H9 (cell line): ENCODE measurements around the gene FAM180A. TPM values are rescaled to one million over a fixed set of nuclear protein-coding genes. Genes with fewer than 3 reads are reported as not detected.

Experiments used
- DNase-seq: peaks from one replicate; pipeline ENCODE4 v3.0.0-alpha.2; 2017
- H2AFZ ChIP-seq: one replicate; pipeline ENCODE4 v1.6.1; 2013; ENCODE audit warnings: mild to moderate bottlenecking, low read length, control low read depth, moderate library complexity
- H2AK5ac ChIP-seq: 2 replicates; pipeline ENCODE4 v1.6.1; 2013; ENCODE audit warnings: low read length, control low read depth, mixed read lengths; ENCODE audit not compliant: insufficient read length
- H2BK120ac ChIP-seq: one replicate; pipeline ENCODE4 v1.6.1; 2013; ENCODE audit warnings: low read depth, mild to moderate bottlenecking, low read length, control low read depth, inconsistent platforms; ENCODE audit not compliant: poor library complexity, severe bottlenecking
- H2BK12ac ChIP-seq: 2 replicates; pipeline ENCODE4 v1.6.1; 2013; ENCODE audit warnings: low read length, control low read depth, mixed read lengths, low read depth; ENCODE audit not compliant: insufficient read length
- H2BK15ac ChIP-seq: 2 replicates; pipeline ENCODE4 v1.6.1; 2013; ENCODE audit warnings: low read depth, low read length, control low read depth
- H2BK20ac ChIP-seq: one replicate; pipeline ENCODE4 v1.6.1; 2013; ENCODE audit warnings: low read depth, mild to moderate bottlenecking, low read length, control low read depth, inconsistent platforms; ENCODE audit not compliant: poor library complexity, severe bottlenecking
- H2BK5ac ChIP-seq: 2 replicates; pipeline ENCODE4 v1.6.1; 2013; ENCODE audit warnings: low read length, control low read depth, mixed read lengths; ENCODE audit not compliant: insufficient read length
- H3K14ac ChIP-seq: 2 replicates; pipeline ENCODE4 v1.6.1; 2013; ENCODE audit warnings: low read length, control low read depth; ENCODE audit not compliant: insufficient read depth
- H3K18ac ChIP-seq: 2 replicates; pipeline ENCODE4 v1.6.1; 2013; ENCODE audit warnings: low read depth, mild to moderate bottlenecking, mixed read lengths, low read length, control low read depth; ENCODE audit not compliant: insufficient read length
- H3K23ac ChIP-seq: 2 replicates; pipeline ENCODE4 v1.6.1; 2013; ENCODE audit warnings: low read length, control low read depth, mixed read lengths, low read depth; ENCODE audit not compliant: insufficient read length
- H3K23me2 ChIP-seq: 2 replicates; pipeline ENCODE4 v1.6.1; 2013; ENCODE audit warnings: low read depth, mild to moderate bottlenecking, mixed read lengths, low read length, control low read depth; ENCODE audit not compliant: insufficient read length, poor library complexity, severe bottlenecking
- H3K27ac ChIP-seq: 2 replicates; pipeline ENCODE4 v1.5.1; 2013; ENCODE audit warnings: low read length, control low read depth, mixed read lengths, low read depth; ENCODE audit not compliant: insufficient read length
- H3K27me3 ChIP-seq: 2 replicates; pipeline ENCODE4 v1.6.1; 2013; ENCODE audit warnings: low read length, control low read depth, inconsistent platforms; ENCODE audit not compliant: insufficient read depth
- H3K4ac ChIP-seq: 2 replicates; pipeline ENCODE4 v1.6.1; 2013; ENCODE audit warnings: low read depth, mild to moderate bottlenecking, control low read depth, inconsistent platforms, low read length, moderate library complexity
- H3K4me1 ChIP-seq: 2 replicates; pipeline ENCODE4 v1.6.1; 2013; ENCODE audit warnings: low read length, control low read depth, inconsistent platforms; ENCODE audit not compliant: insufficient read depth
- H3K4me2 ChIP-seq: 2 replicates; pipeline ENCODE4 v1.6.1; 2013; ENCODE audit warnings: low read length, control low read depth, mixed read lengths; ENCODE audit not compliant: insufficient read length, insufficient read depth
- H3K56ac ChIP-seq: 2 replicates; pipeline ENCODE4 v1.6.1; 2013; ENCODE audit warnings: low read depth, mild to moderate bottlenecking, mixed read lengths, low read length, control low read depth; ENCODE audit not compliant: insufficient read length
- H3K79me1 ChIP-seq: 2 replicates; pipeline ENCODE4 v1.6.1; 2013; ENCODE audit warnings: low read depth, mild to moderate bottlenecking, moderate library complexity, low read length, control low read depth, inconsistent platforms; ENCODE audit not compliant: insufficient read depth, poor library complexity, severe bottlenecking
- H3K79me2 ChIP-seq: 2 replicates; pipeline ENCODE4 v1.6.1; 2013; ENCODE audit warnings: low read length, control low read depth, inconsistent platforms; ENCODE audit not compliant: insufficient read depth
- H3K9ac ChIP-seq: 2 replicates; pipeline ENCODE4 v1.6.1; 2013; ENCODE audit warnings: low read length, control low read depth, mixed read lengths; ENCODE audit not compliant: insufficient read length; ENCODE audit errors: extremely low read depth
- H3K9me3 ChIP-seq: one replicate; pipeline ENCODE4 v1.6.1; 2013; ENCODE audit warnings: low read depth, low read length, inconsistent platforms; ENCODE audit not compliant: control insufficient read depth
- H3T11ph ChIP-seq: one replicate; pipeline ENCODE4 v1.6.1; 2013; ENCODE audit warnings: mild to moderate bottlenecking, low read length, control low read depth, inconsistent platforms
- H4K20me1 ChIP-seq: one replicate; pipeline ENCODE4 v1.6.1; 2013; ENCODE audit not compliant: control insufficient read depth, insufficient read length, insufficient read depth
- H4K5ac ChIP-seq: 2 replicates; pipeline ENCODE4 v1.6.1; 2013; ENCODE audit warnings: low read depth, mild to moderate bottlenecking, mixed read lengths, low read length, control low read depth; ENCODE audit not compliant: insufficient read length
- H4K8ac ChIP-seq: replicated peaks from 2 replicates; pipeline ENCODE4 v1.6.1; 2013; ENCODE audit warnings: low read length, control low read depth, mixed read lengths, low read depth; ENCODE audit not compliant: insufficient read length
- H4K91ac ChIP-seq: 2 replicates; pipeline ENCODE4 v1.6.1; 2013; ENCODE audit warnings: low read depth, mild to moderate bottlenecking, moderate library complexity, mixed read lengths, low read length, control low read depth; ENCODE audit not compliant: insufficient read length
- H3K27ac Mint-ChIP-seq, 3 experiments: 2 replicates in 2 of 3; 3 replicates in 1 of 3; pipeline ENCODE4 v1.8.0; 2020 to 2021; ENCODE audit warnings: mixed read lengths in 3 of 3, mild to moderate bottlenecking in 1 of 3, moderate library complexity in 1 of 3
- H3K27me3 Mint-ChIP-seq: 2 replicates; pipeline ENCODE4 v1.8.0; 2021; ENCODE audit warnings: low read depth, mild to moderate bottlenecking, moderate library complexity, mixed read lengths
- H3K36me3 Mint-ChIP-seq, 3 experiments: 2 replicates in 2 of 3; 3 replicates in 1 of 3; pipeline ENCODE4 v1.8.0; 2020 to 2021; ENCODE audit warnings: low read depth in 3 of 3, mixed read lengths in 3 of 3; ENCODE audit not compliant: insufficient read depth in 1 of 3
- H3K4me1 Mint-ChIP-seq, 2 experiments: 2 replicates each; pipeline ENCODE4 v1.8.0; 2020; ENCODE audit warnings: mixed read lengths in 2 of 2
- H3K4me3 Mint-ChIP-seq, 2 experiments: 2 replicates in 1 of 2; 3 replicates in 1 of 2; pipeline ENCODE4 v1.8.0; 2020 to 2021; ENCODE audit warnings: mild to moderate bottlenecking in 2 of 2, mixed read lengths in 2 of 2, moderate library complexity in 1 of 2
- H3K9me3 Mint-ChIP-seq, 2 experiments: 2 replicates in 1 of 2; 3 replicates in 1 of 2; pipeline ENCODE4 v1.8.0; 2020; ENCODE audit warnings: mild to moderate bottlenecking in 2 of 2, mixed read lengths in 2 of 2, moderate library complexity in 1 of 2
- WGBS: extraction: QIAGEN DNeasy Blood & Tissue Kit; methylation state at CpG from one replicate; pipeline ENCODE4 v1.1.7; 2013; ENCODE audit warnings: missing lambda C conversion rate, low lambda C conversion rate, mixed read lengths; ENCODE audit not compliant: insufficient read length; ENCODE audit errors: extremely low coverage; 5-methylcytosine and 5-hydroxymethylcytosine counted together
- total RNA-seq: library from RNA; stranded (reverse); gene quantifications from 2 replicates; pipeline ENCODE4 v1.2.1, GENCODE V29; 2021
- TF ChIP-seq, protein P1 (sequence below): fragments of 200-600 bp; sonication (generic); conservative IDR thresholded peaks from 3 replicates; pipeline ENCODE4 v1.8.0; 2021; ENCODE audit warnings: antibody characterized with exemption, mild to moderate bottlenecking

FAM180A gene
- total RNA-seq, 1 experiment from 2014 or later: not detected

DNA sequence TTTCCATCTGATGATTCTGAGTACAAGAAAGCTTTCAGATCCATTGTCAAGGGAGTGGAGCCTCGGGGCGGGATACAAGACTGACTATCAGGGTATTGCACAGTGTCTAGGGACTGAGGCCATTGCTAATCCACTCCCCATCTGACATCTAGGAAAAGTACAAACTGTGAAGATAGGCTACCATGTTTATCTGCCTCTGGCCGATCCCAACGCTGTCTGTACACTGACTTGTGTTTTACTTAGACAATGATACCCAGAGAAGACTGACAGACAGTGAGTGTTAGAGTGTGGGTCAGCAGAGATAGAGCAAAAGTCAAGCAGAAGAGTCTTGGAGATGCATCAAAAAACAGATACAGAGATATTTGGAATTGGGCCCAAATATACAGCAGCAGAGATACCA lies 17.5 kb downstream of the FAM180A start:
- H4K8ac ChIP-seq: no peak overlapping the region
- H3K4me1 Mint-ChIP-seq: peaks cover 17 to 24% of the 10 kb centered on the region in 2 experiments
- H3K36me3 Mint-ChIP-seq: no peaks in the 10 kb centered on the region
- no peaks in the 10 kb centered on the region for H3K79me2 ChIP-seq
- no peaks in the 10 kb centered on the region for H3K23me2 ChIP-seq
- H2AFZ ChIP-seq: no peak overlapping the region
- H2BK12ac ChIP-seq: no peak overlapping the region
- H3K27ac ChIP-seq: no peak overlapping the region
- H3K4me3 Mint-ChIP-seq: no peak overlapping the region
- no peak overlapping the region for H2BK120ac ChIP-seq
- H3K4ac ChIP-seq: no peak overlapping the region
- no peak overlapping the region for H3K4me2 ChIP-seq
- no peaks in the 10 kb centered on the region for H3K9me3 Mint-ChIP-seq
- no peak overlapping the region for H3K14ac ChIP-seq
- no peaks in the 10 kb centered on the region for H3K9me3 ChIP-seq
- H3T11ph ChIP-seq: no peak overlapping the region
- H3K27me3 Mint-ChIP-seq: peaks cover 6% of the 10 kb centered on the region; the same call in 1 of the 2 replicates
- WGBS: no CpG with 5 or more reads among the region's 4 CpGs
- no peaks in the 10 kb centered on the region for H3K79me1 ChIP-seq
- H3K4me1 ChIP-seq: peaks cover 5% of the 10 kb centered on the region; the same call in 1 of the 2 replicates
- no peak overlapping the region for H2AK5ac ChIP-seq
- no peaks in the 10 kb centered on the region for H4K20me1 ChIP-seq
- no peak overlapping the region for H3K18ac ChIP-seq
- TF ChIP-seq, protein P1, sequence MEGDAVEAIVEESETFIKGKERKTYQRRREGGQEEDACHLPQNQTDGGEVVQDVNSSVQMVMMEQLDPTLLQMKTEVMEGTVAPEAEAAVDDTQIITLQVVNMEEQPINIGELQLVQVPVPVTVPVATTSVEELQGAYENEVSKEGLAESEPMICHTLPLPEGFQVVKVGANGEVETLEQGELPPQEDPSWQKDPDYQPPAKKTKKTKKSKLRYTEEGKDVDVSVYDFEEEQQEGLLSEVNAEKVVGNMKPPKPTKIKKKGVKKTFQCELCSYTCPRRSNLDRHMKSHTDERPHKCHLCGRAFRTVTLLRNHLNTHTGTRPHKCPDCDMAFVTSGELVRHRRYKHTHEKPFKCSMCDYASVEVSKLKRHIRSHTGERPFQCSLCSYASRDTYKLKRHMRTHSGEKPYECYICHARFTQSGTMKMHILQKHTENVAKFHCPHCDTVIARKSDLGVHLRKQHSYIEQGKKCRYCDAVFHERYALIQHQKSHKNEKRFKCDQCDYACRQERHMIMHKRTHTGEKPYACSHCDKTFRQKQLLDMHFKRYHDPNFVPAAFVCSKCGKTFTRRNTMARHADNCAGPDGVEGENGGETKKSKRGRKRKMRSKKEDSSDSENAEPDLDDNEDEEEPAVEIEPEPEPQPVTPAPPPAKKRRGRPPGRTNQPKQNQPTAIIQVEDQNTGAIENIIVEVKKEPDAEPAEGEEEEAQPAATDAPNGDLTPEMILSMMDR: no peak
- H3K9ac ChIP-seq: no peak overlapping the region
- no peak overlapping the region for H2BK5ac ChIP-seq
- H4K91ac ChIP-seq: no peak overlapping the region
- no peak for DNase-seq
- no peak overlapping the region for H4K5ac ChIP-seq
- no peaks in the 10 kb centered on the region for H3K27me3 ChIP-seq
- H3K56ac ChIP-seq: no peak overlapping the region
- no peak overlapping the region for H3K23ac ChIP-seq
- no peak overlapping the region for H2BK20ac ChIP-seq
- no peak overlapping the region for H3K27ac Mint-ChIP-seq
- H2BK15ac ChIP-seq: no peak overlapping the region
